Adipocyte (in vitro differentiated cells): ENCODE data around the gene MAPK1.
"Not testable (repeated sequence)": the region's sequence is repeated elsewhere in the genome, so short reads cannot be mapped to it uniquely, and the experiment has no call there.

ENCODE experiments used
- DNase-seq: peaks from one replicate; pipeline ENCODE4 v3.0.0-alpha.2; 2015; ENCODE audit warnings: low read depth
- H3K27me3 ChIP-seq: replicated peaks from 2 replicates; pipeline ENCODE4 v1.7.0; 2013; ENCODE audit warnings: mild to moderate bottlenecking, low read length, moderate library complexity; ENCODE audit not compliant: control insufficient read depth, insufficient read depth
- H3K36me3 ChIP-seq: 2 replicates; pipeline ENCODE4 v1.7.0; 2013; ENCODE audit warnings: low read length, mild to moderate bottlenecking, moderate library complexity; ENCODE audit not compliant: control insufficient read depth, insufficient read depth, severe bottlenecking
- H3K4me1 ChIP-seq: 2 replicates; pipeline ENCODE4 v1.7.0; 2013; ENCODE audit warnings: mild to moderate bottlenecking, low read length, moderate library complexity; ENCODE audit not compliant: control insufficient read depth, insufficient read depth
- H3K4me3 ChIP-seq: 2 replicates; pipeline ENCODE4 v1.7.0; 2013; ENCODE audit warnings: mild to moderate bottlenecking, low read length, moderate library complexity
- H3K9ac ChIP-seq: 2 replicates; pipeline ENCODE4 v1.7.0; 2013; ENCODE audit warnings: mild to moderate bottlenecking, low read length, moderate library complexity
- H3K9me3 ChIP-seq: 2 replicates; pipeline ENCODE4 v1.7.0; 2013; ENCODE audit warnings: mild to moderate bottlenecking, low read length, moderate library complexity; ENCODE audit not compliant: control insufficient read depth

The MAPK1 gene

DNA sequence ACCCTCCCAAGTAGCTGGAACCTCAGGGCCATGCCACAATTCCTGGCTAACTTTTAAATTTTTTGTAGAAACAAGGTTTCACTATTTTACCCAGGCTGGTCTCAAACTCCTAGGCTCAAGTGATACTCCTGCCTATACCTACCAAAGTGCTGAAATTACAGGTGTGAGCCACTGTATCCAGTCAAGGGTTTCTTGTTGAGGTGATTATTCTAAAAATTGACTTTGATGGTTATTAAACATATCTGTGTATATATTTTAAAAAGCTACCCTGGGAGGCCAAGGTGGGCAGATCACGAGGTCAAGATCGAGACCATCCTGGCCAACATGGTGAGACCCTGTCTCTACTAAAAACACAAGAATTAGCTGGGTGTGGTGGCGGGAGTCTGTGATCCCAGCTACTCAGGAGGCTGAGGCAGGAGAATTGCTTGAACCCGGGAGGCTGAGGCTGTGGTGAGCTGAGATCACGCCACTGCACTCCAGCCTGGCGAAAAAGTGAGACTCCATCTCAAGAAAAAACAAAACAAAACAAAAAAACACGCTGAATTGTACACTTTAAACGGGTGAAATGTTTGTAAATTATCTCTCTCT, 27.1 kb downstream of the MAPK1 start:
- Histone ChIP-seq H3K27me3 (no peaks in the 10 kb centered on the region), H3K4me3 (no peak overlapping the region), H3K9me3 (no peaks in the 10 kb centered on the region), H3K9ac (no peak overlapping the region), H3K4me1 (peaks cover 13% of the 10 kb centered on the region), H3K36me3 (no peaks in the 10 kb centered on the region)
- no peak for DNase-seq

DNA sequence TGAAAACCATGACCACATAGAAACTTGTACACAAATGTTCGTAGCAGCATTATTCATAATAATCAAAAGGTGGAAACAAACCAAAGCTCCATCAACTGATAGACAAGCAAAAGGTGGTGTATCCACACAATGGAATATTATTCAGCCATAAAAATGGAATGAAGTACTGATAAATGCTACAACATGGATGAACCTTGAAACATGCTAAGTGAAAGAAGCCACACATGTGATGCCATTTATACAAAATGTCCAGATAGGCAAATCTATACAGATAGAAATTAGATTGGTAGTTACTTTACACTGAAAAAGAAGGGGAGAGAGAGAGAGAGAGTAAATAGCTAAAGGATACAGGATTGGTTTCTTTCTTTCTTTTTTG, 27.7 kb downstream of the MAPK1 start:
- H3K9ac ChIP-seq: no peak overlapping the region
- H3K36me3 ChIP-seq: no peaks in the 10 kb centered on the region
- H3K4me3 ChIP-seq: no peak overlapping the region
- DNase-seq: no peak
- H3K4me1 ChIP-seq: peaks cover 19% of the 10 kb centered on the region
- H3K9me3 ChIP-seq: no peaks in the 10 kb centered on the region
- no peaks in the 10 kb centered on the region for H3K27me3 ChIP-seq

DNA sequence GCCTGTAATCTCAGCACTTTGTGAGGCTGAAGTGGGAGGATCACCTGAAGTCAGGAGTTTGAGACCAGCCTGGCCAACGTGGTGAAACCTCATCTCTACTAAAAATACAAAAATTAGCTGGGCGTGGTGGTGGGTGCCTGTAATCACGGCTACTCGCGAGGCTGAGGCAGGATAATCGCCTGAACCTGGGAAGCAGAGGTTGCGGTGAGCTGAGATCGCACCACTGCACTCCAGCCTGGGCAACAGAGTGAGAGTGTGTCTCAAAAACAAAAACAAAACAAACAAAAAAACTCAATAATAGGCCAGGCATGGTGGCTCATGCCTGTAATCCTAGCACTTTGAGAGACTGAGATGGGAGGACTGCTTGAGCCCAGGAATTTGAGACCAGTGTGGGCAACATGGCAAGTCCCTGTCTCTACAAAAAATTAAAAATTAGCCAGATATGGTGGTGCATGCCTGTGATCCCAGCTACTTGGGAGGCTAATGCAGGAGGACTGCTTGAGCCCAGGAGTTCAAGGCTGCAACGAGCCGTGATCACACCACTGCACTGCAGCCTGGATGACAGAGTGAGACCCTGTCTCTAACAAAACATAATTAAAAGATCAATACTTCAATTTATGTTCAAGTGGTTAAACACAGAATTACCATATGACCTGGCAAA, 28.2 kb downstream of the MAPK1 start:
- H3K4me3 ChIP-seq, H3K9ac ChIP-seq, H3K36me3 ChIP-seq, H3K9me3 ChIP-seq, DNase-seq, H3K27me3 ChIP-seq: not testable (repeated sequence)
- H3K4me1 ChIP-seq: peaks cover 19% of the 10 kb centered on the region

DNA sequence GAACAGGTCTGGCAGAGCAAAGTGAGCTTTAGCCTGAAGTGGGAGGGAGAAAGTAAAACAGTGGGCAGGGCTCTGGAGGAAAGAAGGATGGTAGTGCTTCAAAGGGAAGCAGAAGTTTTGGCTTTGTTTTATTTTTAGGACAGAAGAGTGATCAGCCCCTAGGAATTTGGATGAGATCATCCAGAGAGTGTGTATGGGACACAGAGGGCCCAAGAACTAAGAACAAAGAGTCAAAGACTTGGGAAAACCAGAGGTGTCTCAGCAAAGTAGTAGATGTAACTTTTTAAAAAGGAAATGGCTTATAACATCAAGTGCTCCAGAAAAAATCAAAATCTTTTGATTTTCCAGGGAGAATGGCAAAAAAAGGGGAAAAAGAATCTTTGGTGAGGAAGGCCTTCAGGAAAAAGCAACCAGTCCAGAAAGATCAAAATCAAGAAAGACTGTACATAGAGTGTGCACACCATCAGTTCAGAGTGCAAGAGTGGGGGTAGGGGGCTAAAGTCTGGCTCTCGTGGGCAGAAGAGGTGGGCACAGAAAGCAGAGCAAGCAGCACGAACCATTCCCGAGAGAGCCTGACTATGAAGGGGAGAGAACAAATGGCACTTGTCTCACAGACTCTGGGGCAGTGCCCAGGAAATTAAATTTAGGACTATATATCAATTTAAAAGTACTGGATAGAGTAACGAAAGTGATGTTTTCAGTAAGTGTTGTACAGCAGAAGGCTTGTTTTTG, 30.0 kb downstream of the MAPK1 start:
- no peaks in the 10 kb centered on the region for H3K36me3 ChIP-seq
- DNase-seq: peak; percentile 83
- H3K4me1 ChIP-seq: peaks cover 28% of the 10 kb centered on the region
- H3K4me3 ChIP-seq: peak overlapping the region; percentile 47
- no peaks in the 10 kb centered on the region for H3K9me3 ChIP-seq
- H3K9ac ChIP-seq: peak overlapping the region; percentile 44
- no peaks in the 10 kb centered on the region for H3K27me3 ChIP-seq

DNA sequence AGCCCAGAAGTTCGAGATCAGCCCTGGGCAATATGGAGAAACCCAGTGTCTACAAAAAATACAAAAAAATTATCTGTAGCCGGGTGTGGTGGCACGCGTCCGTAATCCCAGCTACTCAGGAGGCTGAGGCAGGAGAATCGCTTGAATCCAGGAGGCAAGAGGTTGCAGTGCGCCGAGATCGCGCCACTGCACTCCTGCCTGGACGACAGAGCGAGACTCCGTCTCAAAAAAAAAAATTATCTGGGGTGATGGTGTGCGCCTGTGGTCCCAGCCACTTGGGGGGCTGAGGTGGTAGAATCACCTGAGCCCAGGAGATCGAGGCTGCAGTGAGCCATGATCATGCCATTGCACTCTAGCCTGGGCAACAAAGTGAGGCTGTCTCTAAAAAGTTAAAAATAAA, 31.0 kb downstream of the MAPK1 start:
- not testable (repeated sequence) for H3K27me3 ChIP-seq, H3K4me3 ChIP-seq, DNase-seq

DNA sequence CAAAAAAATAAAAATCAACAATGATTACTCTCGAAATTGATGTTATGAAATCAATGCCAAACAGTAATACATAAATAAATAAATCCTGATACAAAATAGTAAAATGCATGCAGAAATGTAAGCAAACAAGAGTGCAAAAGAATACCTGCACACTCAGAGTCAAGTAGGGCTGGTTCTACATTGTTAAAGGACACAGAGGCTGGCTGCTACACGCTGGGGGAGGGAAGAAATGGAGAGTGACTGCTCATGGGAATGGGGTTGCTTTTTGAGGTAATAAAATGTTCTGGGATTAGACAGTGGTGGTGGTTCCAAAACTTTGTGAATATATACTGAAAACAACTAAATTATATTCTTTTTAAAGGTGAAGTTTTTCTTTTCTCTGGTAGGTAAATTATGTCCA, 32.1 kb downstream of the MAPK1 start:
- no peak overlapping the region for H3K4me3 ChIP-seq
- peaks cover 38% of the 10 kb centered on the region for H3K4me1 ChIP-seq
- no peaks in the 10 kb centered on the region for H3K27me3 ChIP-seq
- DNase-seq: no peak
- no peaks in the 10 kb centered on the region for H3K9me3 ChIP-seq
- H3K9ac ChIP-seq: no peak overlapping the region
- H3K36me3 ChIP-seq: no peaks in the 10 kb centered on the region

More for the DNA sequence above, 31.0 kb downstream of the MAPK1 start:
- H3K9me3 ChIP-seq, H3K36me3 ChIP-seq, H3K9ac ChIP-seq: not testable (repeated sequence)
- peaks cover 37% of the 10 kb centered on the region for H3K4me1 ChIP-seq

DNA sequence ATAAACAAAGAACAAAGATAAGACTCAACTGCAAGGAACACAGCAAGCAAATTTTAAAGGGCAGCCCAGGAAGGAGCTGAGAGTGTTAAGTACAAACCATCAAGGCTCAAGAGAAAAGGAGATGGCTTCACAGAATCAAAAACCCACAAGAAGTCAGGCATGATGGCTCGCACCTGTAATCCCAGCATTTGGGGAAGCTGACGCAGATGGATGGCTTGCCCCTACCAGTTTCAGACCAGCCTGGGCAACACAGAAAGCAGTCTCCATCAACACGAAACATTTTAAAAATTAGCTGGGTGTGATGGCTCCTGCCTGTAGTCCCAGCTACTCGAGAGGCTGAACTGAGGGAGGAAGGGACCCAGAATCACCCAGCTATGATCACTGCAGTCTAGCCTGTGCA, 32.6 kb downstream of the MAPK1 start:
- H3K4me1 ChIP-seq: peaks cover 38% of the 10 kb centered on the region
- no peaks in the 10 kb centered on the region for H3K27me3 ChIP-seq

DNA sequence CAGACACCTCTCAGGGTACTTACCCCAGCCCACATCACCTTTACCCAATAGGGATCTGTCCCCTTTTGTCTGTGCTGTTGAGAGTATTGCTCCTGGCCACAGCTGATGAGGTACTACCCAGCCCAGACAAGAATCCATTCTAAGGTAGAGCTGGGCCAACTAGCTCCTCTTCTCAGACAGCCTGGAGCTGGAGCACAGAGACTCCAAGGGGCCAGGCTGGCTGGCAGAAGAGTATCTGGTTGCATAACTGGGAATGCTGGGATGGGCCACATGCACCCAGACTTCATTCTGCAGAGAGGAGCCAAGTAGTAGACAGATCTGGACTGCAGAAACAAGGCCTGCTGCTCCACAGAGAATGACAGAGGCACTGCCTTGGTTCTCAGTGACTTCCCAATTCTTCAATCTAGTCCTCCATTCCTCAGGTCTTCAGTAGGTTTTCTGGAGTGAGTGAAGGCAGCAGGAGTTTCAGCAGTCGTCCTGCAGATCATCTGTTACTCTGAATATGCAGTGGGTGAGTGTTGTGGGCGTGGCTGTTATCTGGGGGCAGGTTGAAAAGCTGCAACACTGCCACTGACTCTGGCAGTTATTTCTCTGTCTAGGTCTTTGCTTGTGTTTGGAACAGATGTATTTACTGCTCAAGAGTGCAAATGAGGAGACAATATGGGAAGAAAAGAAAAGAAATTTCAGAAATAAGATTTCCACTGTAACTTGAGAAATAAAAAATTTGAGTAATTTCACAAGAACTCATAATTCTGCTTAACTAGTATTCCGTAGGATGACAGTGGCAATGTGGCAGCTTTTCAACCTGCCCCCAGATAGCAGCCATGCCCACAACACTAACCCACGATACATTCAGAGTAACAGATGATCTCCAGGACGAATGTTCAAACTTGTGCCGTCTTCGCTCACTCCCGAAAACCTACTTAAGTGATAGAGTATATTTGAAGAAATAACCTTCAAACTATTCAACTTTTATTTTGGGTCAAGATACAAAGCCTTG, 34.9 kb downstream of the MAPK1 start:
- no peaks in the 10 kb centered on the region for H3K9me3 ChIP-seq
- no peak overlapping the region for H3K4me3 ChIP-seq
- H3K4me1 ChIP-seq: peaks cover 34% of the 10 kb centered on the region
- H3K36me3 ChIP-seq: no peaks in the 10 kb centered on the region
- H3K27me3 ChIP-seq: no peaks in the 10 kb centered on the region
- peak; percentile 15 for DNase-seq
- H3K9ac ChIP-seq: no peak overlapping the region

More for the DNA sequence above, 32.6 kb downstream of the MAPK1 start:
- Histone ChIP-seq H3K9ac (no peak overlapping the region), H3K36me3 (no peaks in the 10 kb centered on the region), H3K4me3 (no peak overlapping the region), H3K9me3 (no peaks in the 10 kb centered on the region)
- no peak for DNase-seq

DNA sequence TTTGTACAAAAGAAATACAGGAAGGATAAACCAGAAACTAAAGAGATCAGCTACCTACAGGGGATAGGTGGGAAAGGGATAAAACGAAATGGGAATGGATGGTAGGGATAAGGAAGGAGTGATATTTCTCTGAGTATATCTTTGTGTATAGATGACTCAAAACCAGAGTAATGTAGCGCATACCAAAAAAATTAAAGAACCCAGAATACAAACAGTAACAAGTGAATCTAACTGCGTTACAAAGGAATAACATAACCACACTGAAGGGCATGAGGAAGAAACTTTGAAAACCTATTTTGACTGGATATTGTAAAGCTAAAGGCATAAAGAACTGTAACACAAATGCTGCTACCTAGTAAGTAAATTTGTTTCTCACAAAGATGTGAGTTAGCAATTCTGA, 37.9 kb downstream of the MAPK1 start:
- Histone ChIP-seq H3K4me1 (peaks cover 19% of the 10 kb centered on the region), H3K4me3 (no peak overlapping the region), H3K9me3 (no peaks in the 10 kb centered on the region), H3K9ac (no peak overlapping the region), H3K27me3 (no peaks in the 10 kb centered on the region), H3K36me3 (no peaks in the 10 kb centered on the region)
- DNase-seq: peak; percentile 40

DNA sequence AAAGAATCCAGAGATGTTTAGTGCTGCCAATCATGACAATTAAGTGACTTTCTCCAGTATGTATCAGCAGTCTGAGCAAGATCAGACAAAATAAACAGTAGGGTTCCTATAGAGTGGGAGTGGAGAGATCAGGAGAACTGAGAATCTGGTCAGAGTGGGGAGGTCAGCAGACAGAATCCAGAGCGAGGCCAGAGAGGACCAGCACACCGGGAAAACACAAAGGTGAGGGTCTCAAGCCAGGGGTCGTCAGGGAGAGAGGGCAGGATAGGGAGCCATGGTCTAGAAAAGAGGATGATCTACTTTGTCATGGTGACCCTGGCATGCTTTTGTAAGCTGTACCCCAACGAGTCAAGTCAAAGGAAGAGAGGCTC, 39.2 kb downstream of the MAPK1 start:
- DNase-seq: no peak
- no peaks in the 10 kb centered on the region for H3K36me3 ChIP-seq
- H3K9ac ChIP-seq: no peak overlapping the region
- no peak overlapping the region for H3K4me3 ChIP-seq
- no peaks in the 10 kb centered on the region for H3K9me3 ChIP-seq
- H3K27me3 ChIP-seq: no peaks in the 10 kb centered on the region
- H3K4me1 ChIP-seq: peaks cover 30% of the 10 kb centered on the region
